Fibroblast of lung (primary cell): ENCODE data around the gene ARID2.

ENCODE experiments used
- EZH2 ChIP-seq: IDR thresholded peaks from 2 replicates; pipeline ENCODE4 v1.5.1; 2012; ENCODE audit warnings: low read length, control low read depth, mild to moderate bottlenecking; ENCODE audit errors: missing control alignments
- TF ChIP-seq, protein P1 (sequence below), 2 donors: IDR thresholded peaks in 1 of 2; conservative IDR thresholded peaks in 1 of 2; 1 replicate in 1 of 2; 2 replicates in 1 of 2; pipeline ENCODE4 v1.5.1; 2011 to 2012; ENCODE audit warnings: low read length in 2 of 2, control low read depth in 1 of 2, inconsistent platforms in 1 of 2, low read depth in 1 of 2, mild to moderate bottlenecking in 1 of 2

DNA sequence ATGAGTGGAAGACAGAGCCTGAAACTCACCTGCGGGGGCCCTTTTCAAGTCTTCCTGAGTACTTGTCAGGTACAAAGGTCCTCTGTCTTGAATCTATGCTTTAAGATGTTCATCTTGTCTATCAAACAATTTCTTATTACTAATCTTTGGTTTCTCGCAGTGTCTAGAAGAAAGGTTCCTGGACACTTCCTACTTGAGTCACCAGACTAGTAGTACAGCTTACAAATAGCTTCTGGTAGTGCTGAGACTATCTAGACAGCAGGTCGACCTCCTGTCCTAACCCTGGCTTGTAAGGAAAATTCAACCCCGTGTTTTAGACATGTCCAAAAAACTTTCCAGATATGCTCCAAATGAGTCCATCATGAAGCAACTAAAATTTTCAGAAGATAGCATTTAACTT is 11.2 kb upstream of the ARID2 start:
- TF ChIP-seq, protein P1, sequence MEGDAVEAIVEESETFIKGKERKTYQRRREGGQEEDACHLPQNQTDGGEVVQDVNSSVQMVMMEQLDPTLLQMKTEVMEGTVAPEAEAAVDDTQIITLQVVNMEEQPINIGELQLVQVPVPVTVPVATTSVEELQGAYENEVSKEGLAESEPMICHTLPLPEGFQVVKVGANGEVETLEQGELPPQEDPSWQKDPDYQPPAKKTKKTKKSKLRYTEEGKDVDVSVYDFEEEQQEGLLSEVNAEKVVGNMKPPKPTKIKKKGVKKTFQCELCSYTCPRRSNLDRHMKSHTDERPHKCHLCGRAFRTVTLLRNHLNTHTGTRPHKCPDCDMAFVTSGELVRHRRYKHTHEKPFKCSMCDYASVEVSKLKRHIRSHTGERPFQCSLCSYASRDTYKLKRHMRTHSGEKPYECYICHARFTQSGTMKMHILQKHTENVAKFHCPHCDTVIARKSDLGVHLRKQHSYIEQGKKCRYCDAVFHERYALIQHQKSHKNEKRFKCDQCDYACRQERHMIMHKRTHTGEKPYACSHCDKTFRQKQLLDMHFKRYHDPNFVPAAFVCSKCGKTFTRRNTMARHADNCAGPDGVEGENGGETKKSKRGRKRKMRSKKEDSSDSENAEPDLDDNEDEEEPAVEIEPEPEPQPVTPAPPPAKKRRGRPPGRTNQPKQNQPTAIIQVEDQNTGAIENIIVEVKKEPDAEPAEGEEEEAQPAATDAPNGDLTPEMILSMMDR (conservative IDR thresholded peaks at IDR 0.05 in 1 of 2, IDR thresholded peaks at IDR 0.05 in 1 of 2; ENCODE audit: low read depth in 1 of 2, low read length in 2 of 2), result no peak
- TF ChIP-seq EZH2, result no peak
